AG09319 (cell line): Measurements from ENCODE around the gene COQ10B.
A peak's percentile ranks its signal among the peaks of the same experiment; 100 is the strongest.

Experiments used
- DNase-seq: peaks from one replicate; pipeline ENCODE4 v3.0.0-alpha.2; 2010; ENCODE audit warnings: low read depth; ENCODE audit errors: extremely low read depth
- CTCF ChIP-seq: IDR thresholded peaks from 2 replicates; pipeline ENCODE4 v1.5.1; 2011; ENCODE audit warnings: low read depth, mild to moderate bottlenecking, inconsistent platforms, low read length, moderate library complexity

COQ10B gene

GRCh38 chr2:197498235-197498936 lies 45.0 kb downstream of the COQ10B start:
- TF ChIP-seq CTCF: no peak

GRCh38 chr2:197498937-197499593 lies 45.7 kb downstream of the COQ10B start:
- TF ChIP-seq CTCF: no peak
- no peak for DNase-seq

More at GRCh38 chr2:197498235-197498936, 45.0 kb downstream of the COQ10B start:
- no peak for DNase-seq

- TF ChIP-seq CTCF: no peak
- peak; percentile 98 for DNase-seq
Measured at GRCh38 chr2:197499594-197500502, 46.5 kb downstream of the COQ10B start, which contains the start of the genes HSPD1 and HSPE1. Gene HSPD1, minus strand, starts transcription at chr2:197499840. Its CDS starts 992 bp downstream, at chr2:197498848. Gene HSPE1, plus strand, starts transcription at chr2:197500379. Its CDS starts 58 bp downstream, at chr2:197500437.

GRCh38 chr2:197500503-197501131 lies 47.3 kb downstream of the COQ10B start:
- TF ChIP-seq CTCF: no peak
- no peak for DNase-seq

- no peak for DNase-seq
Measured at GRCh38 chr2:197502201-197502600, 48.8 kb downstream of the COQ10B start.

GRCh38 chr2:197502685-197503084 lies 49.3 kb downstream of the COQ10B start:
- no peak for TF ChIP-seq CTCF
- no peak for DNase-seq

More at GRCh38 chr2:197502201-197502600, 48.8 kb downstream of the COQ10B start:
- no peak for TF ChIP-seq CTCF
